Renal cortical epithelial cell (primary cell): ENCODE data around the gene NAPB. TPM values are rescaled to one million over a fixed set of nuclear protein-coding genes. Genes with fewer than 3 reads are reported as not detected.
"Not testable (repeated sequence)": the region's sequence is repeated elsewhere in the genome, so short reads cannot be mapped to it uniquely, and the experiment has no call there.

Source experiments
- DNase-seq: peaks from one replicate; pipeline ENCODE4 v3.0.0-alpha.2; 2011; ENCODE audit warnings: low read depth
- total RNA-seq: library from RNA; depleted of rRNA; stranded (reverse); fragments of >200 nt; gene quantifications from 2 replicates; pipeline ENCODE4 v1.2.3, GENCODE V29; 2014

The NAPB gene
- total RNA-seq, 1 donor from 2014 or later = 10.1 TPM

DNA sequence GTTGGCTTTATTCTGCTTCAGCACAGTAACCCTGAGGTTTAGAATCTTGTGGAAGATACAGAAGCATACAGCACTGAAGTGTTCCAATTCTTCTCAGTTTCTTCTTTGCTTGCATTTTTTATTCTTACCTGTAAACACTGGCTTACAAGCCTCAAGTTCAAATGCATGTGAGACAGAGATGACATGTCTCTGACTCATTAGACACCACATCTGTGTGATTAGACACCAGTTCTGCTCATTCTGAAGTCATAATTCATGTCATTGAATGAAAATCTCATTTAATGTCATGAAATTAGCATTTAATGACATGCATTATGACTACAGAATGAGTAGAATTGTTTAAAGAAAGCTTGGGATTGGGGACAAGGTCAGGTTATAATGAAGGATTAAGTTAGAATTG is 53.5 kb downstream of the NAPB start:
- DNase-seq = peak; percentile 39

GRCh38 chr20:23366384-23366783 is 54.9 kb downstream of the NAPB start:
- peak; percentile 42 for DNase-seq

DNA sequence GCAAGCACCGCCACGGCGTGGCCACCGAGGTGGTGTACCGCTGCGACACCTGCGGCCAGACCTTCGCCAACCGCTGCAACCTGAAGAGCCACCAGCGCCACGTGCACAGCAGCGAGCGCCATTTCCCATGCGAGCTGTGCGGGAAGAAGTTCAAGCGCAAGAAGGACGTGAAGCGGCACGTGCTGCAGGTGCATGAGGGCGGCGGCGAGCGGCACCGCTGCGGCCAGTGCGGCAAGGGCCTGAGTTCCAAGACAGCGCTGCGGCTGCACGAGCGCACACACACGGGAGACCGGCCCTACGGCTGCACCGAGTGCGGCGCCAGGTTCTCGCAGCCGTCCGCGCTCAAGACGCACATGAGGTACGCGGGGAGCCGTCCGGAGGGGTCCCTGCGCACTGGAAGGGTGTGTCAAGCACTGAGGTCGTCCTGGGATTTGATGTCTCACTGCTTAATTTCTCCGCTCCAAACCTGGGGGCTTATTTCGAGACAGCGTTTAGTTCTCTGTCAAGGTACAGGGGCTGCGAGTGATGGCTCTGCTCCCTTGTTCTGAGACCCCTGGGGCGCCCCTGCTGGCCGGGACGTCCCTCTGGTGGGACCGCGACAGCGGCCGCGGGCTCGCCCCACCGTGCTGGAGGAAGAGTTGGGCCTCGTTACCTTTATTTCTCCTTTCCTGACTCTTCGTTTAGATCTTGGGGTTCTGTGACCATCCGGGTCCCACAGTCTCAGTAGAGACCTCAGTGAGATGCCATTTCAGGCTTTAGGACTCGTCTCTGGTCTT is 55.7 kb downstream of the NAPB start:
- DNase-seq = no peak

- DNase-seq = no peak
Observed at GRCh38 chr20:23363257-23363649, 58.0 kb downstream of the NAPB start.

- no peak for DNase-seq
Observed at GRCh38 chr20:23362392-23363256, 58.7 kb downstream of the NAPB start.

- DNase-seq = peak; percentile 88
Observed at GRCh38 chr20:23361476-23362391, 59.6 kb downstream of the NAPB start, which contains the start of gene GZF1. Gene GZF1, plus strand, starts transcription at chr20:23362182. Its CDS starts 2,202 bp downstream, at chr20:23364384.

GRCh38 chr20:23361119-23361475 is 60.2 kb downstream of the NAPB start:
- peak; percentile 59 for DNase-seq

GRCh38 chr20:23360531-23360930 is 60.8 kb downstream of the NAPB start:
- no peak for DNase-seq

GRCh38 chr20:23358923-23359593 is 62.2 kb downstream of the NAPB start:
- DNase-seq = no peak

GRCh38 chr20:23358563-23358906 is 62.8 kb downstream of the NAPB start:
- no peak for DNase-seq

GRCh38 chr20:23357767-23358562 is 63.3 kb downstream of the NAPB start:
- DNase-seq = peak; percentile 97

- no peak for DNase-seq
Observed at GRCh38 chr20:23356203-23356602, 65.1 kb downstream of the NAPB start.

DNA sequence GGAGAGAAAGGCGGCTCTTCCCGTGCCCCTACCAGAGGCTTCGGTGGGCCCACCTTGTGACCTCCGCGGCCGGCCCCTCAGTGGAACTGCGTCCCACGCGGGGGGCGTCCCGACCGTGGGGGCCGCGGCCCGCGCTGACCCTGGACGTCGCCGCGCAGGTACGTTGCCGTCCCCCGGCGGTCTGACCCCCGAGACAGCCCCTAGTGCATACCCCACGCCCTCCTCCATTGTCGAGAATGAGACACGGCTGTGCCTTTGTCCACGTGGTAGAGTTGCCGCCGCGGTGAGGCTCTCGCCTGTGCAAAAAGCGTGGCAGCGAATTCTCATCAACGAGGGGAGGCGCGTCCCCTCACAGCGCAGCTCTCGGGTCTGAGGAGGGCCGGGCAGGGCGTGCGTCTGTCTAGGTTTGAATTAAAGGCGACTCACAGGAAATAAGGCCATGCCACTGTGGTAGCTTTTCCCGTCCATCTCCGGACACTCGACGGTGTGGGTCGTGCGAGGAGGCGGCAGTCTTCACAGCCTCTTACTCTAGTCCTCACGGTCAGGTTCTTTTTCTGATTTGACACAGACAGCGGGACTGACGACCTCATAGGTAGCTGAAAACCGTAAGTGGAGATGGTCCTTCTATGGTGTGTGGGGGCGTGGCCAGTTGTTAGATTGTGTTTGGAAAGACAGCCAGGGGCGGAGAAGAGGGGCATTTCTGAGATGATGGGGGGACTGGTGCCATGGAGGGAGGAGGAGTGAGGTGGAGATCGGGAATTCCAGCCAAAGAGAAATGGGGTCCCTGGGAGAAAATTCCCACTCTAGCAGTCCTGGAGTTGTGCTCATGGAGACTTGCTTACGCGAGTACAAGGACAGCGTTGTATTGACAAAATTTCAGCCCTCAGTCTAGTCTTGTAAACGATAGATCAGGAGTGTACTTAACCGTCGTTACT is 70.1 kb downstream of the NAPB start:
- DNase-seq = peak; percentile 29

DNA sequence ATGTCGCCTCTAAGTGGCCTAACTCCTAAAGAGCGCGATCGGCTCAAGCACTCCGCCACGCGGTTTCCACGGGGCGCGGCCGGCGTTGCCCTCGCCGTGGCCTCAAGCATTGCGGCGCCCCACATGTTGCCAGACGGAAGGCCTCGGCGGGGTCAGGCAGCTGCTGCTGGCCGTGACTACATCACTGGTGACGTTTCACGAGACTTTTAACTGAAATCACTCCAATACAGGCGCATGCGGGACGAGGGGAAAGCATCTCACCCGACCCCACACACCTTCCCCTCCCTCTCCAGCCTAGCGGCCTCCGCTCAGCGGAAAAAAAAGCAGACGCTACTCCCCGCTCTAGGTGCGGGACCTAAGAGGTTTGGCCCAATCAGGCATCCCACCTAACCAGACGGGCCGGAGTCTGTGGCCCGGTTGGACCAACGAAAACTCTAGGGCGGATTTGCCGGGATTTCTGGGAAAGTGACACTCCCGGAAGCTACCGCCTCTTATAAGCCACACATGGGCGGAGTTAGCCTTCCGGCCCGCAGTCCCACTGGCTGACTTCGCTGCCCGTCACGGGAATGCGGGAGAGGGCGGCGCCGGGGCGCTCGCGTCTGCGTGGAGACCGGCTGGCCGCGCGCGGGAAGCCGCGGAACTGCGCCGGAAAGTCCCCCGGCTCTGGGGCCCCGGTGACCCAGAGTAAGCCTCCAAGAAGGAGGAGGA is 70.9 kb downstream of the NAPB start, which contains the start of gene NXT1:
Gene NXT1 (plus strand): TSS at position 596 of the 708 bp plus-strand sequence. CDS start 3,251 bp downstream, outside the sequence.
- DNase-seq = peak; percentile 96

DNA sequence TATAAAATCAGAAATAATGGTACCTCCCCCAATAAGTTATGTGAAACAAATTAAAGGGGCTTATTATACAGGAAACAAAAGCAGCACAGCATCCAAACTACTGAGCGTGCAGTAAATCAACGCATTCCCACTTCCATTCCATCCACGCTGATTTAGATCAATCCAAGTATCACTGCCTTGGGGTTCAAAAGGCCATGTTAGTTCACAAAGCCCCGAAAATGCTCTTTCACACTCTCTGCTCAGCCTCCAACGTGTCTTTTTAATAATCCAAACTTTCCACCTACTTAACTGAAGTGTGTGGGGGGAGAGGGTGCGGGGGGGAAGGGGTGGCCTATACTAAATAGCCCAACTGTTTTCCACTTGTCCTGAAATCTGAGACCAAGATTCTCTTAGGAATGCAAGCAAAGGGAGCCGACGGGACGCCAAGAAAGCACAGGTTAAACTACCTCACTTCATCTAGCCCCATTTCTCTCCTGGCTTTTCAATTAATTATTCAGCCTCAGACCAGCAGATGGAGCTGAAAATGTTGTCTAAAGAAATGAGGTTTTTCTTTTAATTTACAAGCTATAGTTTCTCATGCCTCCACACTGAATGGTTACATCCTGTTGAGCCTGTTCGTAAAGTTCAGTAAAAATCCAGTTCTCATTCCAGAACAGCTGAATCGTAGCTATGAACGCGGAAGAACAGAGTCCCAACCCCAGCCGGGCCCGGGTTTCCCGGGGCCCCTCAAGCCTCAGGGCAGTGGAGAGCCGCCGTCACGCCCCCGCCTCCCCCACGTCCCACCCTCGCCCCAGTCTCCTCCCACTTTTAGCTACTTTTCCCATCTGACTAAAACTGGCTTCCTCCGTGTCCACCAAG is 71.7 kb downstream of the NAPB start:
- peak; percentile 74 for DNase-seq

DNA sequence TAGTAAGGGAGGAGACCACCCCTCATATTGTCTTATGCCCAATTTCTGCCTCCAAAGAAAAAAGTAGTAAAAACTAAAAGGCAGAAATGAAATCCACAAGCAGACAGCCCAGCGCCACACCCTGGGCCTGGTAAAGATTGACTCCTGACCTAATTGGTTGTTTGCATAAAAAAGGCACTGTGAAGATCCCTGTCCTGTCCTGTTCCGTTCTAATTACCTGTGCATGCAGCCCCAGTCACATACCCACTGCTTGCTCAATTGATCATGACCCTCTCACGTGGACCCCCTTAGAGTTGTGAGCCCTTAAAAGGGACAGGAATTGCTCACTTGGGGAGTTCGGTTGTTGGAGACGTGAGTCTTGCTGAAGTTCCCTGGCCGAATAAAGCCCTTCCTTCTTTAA is 72.8 kb downstream of the NAPB start:
- not testable (repeated sequence) for DNase-seq

DNA sequence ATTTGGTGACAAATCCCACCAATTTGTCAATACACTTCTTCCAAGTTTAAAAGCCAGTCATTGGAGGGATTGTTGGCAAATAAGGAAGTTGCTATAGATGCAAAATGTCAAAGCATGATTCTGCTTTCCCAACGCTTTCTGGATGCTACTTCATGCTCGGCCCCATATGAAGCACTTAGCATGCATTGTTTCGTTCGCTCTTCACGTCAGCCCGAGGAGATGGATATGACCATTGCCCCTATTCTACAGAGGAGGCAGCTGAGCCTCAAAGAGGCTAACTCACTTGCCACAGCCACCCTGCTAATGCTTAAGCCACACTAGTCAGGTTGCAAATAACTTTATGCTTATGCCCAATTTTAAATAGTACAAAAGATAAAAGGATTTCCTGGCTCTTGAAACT is 73.5 kb downstream of the NAPB start:
- no peak for DNase-seq

DNA sequence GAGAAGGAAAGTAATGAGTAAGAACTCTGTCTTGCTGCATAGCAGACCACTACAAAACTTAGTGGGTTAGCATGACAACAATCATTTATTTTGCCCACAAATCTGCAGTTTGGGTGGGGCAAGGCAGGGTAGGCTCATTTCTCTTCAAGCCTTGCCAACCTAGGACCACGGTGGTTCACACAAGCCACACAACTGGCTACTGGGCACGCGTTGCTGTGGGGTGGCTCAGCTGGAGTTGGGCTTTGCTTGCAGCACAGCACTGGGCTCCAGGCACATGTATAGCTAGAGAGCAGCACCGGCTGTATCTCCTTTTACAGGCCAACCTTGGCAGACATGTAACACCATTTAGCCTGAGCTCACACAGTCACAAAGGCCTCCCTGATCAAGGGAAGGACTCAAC is 75.3 kb downstream of the NAPB start:
- DNase-seq = no peak
